Hepatocyte (in vitro differentiated cells): ENCODE measurements around the gene HSPA4. TPM values are rescaled to one million over a fixed set of nuclear protein-coding genes. Genes with fewer than 3 reads are reported as not detected.

ENCODE experiments used
- DNase-seq: peaks from one replicate; pipeline ENCODE4 v3.0.0-alpha.2; 2016; ENCODE audit warnings: low spot score
- H2AFZ ChIP-seq: fragments of 200-600 bp; sonication (generic); 2 replicates; pipeline ENCODE4 v1.6.0; 2016; ENCODE audit warnings: antibody characterized with exemption, mild to moderate bottlenecking
- H3K27ac ChIP-seq: fragments of 200-600 bp; sonication (generic); 2 replicates; pipeline ENCODE4 v1.5.1; 2016; ENCODE audit warnings: mild to moderate bottlenecking
- H3K27me3 ChIP-seq: fragments of 200-600 bp; sonication (generic); 2 replicates; pipeline ENCODE4 v1.6.1; 2016
- H3K36me3 ChIP-seq: fragments of 200-600 bp; sonication (generic); replicated peaks from 2 replicates; pipeline ENCODE4 v1.5.1; 2016; ENCODE audit warnings: low read depth; ENCODE audit not compliant: insufficient read depth
- H3K4me1 ChIP-seq: fragments of 200-600 bp; sonication (generic); 2 replicates; pipeline ENCODE4 v1.5.1; 2016; ENCODE audit warnings: mild to moderate bottlenecking, moderate library complexity; ENCODE audit not compliant: insufficient read depth
- H3K4me2 ChIP-seq: fragments of 200-600 bp; sonication (generic); 2 replicates; pipeline ENCODE4 v1.6.0; 2016
- H3K4me3 ChIP-seq: fragments of 200-600 bp; sonication (generic); 2 replicates; pipeline ENCODE4 v1.5.1; 2016; ENCODE audit warnings: mild to moderate bottlenecking
- H3K79me2 ChIP-seq: fragments of 200-600 bp; sonication (generic); 2 replicates; pipeline ENCODE4 v1.6.0; 2017; ENCODE audit warnings: mild to moderate bottlenecking
- H3K9me2 ChIP-seq: fragments of 200-600 bp; sonication (generic); replicated peaks from 2 replicates; pipeline ENCODE4 v1.6.0; 2017; ENCODE audit warnings: mild to moderate bottlenecking; ENCODE audit not compliant: insufficient read depth
- H3K9me3 ChIP-seq: fragments of 200-600 bp; sonication (generic); 2 replicates; pipeline ENCODE4 v1.5.1; 2016; ENCODE audit warnings: low read depth, mild to moderate bottlenecking
- H4K20me1 ChIP-seq: fragments of 200-600 bp; sonication (generic); 2 replicates; pipeline ENCODE4 v1.6.0; 2016; ENCODE audit warnings: mild to moderate bottlenecking; ENCODE audit not compliant: insufficient read depth, poor library complexity, severe bottlenecking
- EZH2 ChIP-seq: fragments of 200-600 bp; sonication (generic); IDR thresholded peaks from 2 replicates; pipeline ENCODE4 v1.6.1; 2016; ENCODE audit warnings: antibody characterized with exemption, mild to moderate bottlenecking, borderline replicate concordance
- EZH2phosphoT487 ChIP-seq: fragments of 200-600 bp; sonication (generic); IDR thresholded peaks from one replicate; pipeline ENCODE4 v1.6.1; 2018; ENCODE audit warnings: antibody characterized with exemption, mild to moderate bottlenecking, low read depth, moderate library complexity; ENCODE audit not compliant: unreplicated experiment, severe bottlenecking
- WGBS: methylation state at CpG from one replicate; pipeline ENCODE4 v1.1.6; 2016; ENCODE audit warnings: low lambda C conversion rate; ENCODE audit errors: missing lambda C conversion rate; 5-methylcytosine and 5-hydroxymethylcytosine counted together
- polyA plus RNA-seq: library from polyadenylated mRNA; unstranded; fragments of >200 nt; fragmentation: Nextera tagmentation; extraction: Ambion mirVana; gene quantifications from 2 replicates; pipeline ENCODE4 v1.2.1, GENCODE V29; 2016
- total RNA-seq: library from RNA; depleted of rRNA; stranded (reverse); fragments of >200 nt; gene quantifications from 2 replicates; pipeline ENCODE4 v1.2.3, GENCODE V29; 2014
- TF ChIP-seq, protein P1 (sequence below): fragments of 200-600 bp; sonication (generic); IDR thresholded peaks from 2 replicates; pipeline ENCODE4 v1.5.1; 2016; ENCODE audit warnings: antibody characterized with exemption, mild to moderate bottlenecking; ENCODE audit not compliant: poor library complexity

HSPA4 gene
- total and polyA plus RNA-seq, 2 experiments from 2014 or later = 87.1 to 110 TPM

DNA sequence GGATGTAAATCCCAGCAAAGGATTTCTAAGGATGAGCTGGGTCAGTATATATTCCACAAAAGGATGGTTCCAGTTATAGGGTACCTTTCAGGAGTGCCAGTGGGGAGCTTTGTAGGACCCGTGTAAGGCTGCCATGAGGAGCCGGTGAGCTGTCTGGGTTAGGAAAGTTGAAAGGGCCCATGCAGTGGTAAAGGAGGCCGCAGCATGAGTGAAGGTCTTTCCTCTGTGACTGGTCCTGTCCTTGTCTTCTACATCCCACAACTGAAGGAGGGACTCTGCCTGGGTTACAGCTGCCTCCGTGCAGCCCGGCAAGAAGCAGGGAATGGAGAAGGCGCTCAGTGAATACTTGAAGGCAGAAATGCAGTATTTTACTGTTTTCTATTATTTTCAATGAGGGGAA is 58.9 kb downstream of the HSPA4 start:
- Histone ChIP-seq H3K27ac (no peak overlapping the region), H3K4me3 (no peak overlapping the region), H3K4me2 (no peak overlapping the region), H3K9me3 (no peaks in the 10 kb centered on the region), H3K4me1 (no peaks in the 10 kb centered on the region), H4K20me1 (no peaks in the 10 kb centered on the region), H2AFZ (no peak overlapping the region), H3K36me3 (no peaks in the 10 kb centered on the region), H3K27me3 (no peaks in the 10 kb centered on the region), H3K79me2 (no peaks in the 10 kb centered on the region), H3K9me2 (no peaks in the 10 kb centered on the region)
- TF ChIP-seq, protein P1, sequence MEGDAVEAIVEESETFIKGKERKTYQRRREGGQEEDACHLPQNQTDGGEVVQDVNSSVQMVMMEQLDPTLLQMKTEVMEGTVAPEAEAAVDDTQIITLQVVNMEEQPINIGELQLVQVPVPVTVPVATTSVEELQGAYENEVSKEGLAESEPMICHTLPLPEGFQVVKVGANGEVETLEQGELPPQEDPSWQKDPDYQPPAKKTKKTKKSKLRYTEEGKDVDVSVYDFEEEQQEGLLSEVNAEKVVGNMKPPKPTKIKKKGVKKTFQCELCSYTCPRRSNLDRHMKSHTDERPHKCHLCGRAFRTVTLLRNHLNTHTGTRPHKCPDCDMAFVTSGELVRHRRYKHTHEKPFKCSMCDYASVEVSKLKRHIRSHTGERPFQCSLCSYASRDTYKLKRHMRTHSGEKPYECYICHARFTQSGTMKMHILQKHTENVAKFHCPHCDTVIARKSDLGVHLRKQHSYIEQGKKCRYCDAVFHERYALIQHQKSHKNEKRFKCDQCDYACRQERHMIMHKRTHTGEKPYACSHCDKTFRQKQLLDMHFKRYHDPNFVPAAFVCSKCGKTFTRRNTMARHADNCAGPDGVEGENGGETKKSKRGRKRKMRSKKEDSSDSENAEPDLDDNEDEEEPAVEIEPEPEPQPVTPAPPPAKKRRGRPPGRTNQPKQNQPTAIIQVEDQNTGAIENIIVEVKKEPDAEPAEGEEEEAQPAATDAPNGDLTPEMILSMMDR = no peak
- TF ChIP-seq EZH2phosphoT487 (no peak), EZH2 (no peak)
- 82% methylated on average over 6 of the region's 6 CpGs for WGBS
- DNase-seq = no peak

DNA sequence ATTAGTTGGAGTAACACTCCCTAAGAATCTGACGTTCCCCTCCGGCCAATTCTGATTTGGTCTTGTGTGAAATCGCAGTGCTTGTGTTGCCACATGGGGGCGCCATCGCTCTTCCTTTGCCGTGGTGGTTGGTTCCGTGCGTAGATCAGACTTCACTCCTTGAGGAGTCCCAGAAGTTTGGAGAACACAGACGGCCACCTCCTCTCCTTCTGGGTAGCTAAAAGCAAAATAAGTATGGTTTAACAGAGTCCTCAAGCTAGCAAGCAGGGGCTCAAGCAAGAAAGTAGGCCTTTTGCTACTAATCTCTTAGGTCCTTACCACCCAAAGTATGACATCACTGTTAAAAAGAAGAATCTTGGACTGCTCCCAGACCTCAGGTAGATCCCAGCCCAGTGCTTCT is 59.5 kb downstream of the HSPA4 start:
- Histone ChIP-seq H3K4me3 (no peak overlapping the region), H3K36me3 (no peaks in the 10 kb centered on the region), H3K4me2 (no peak overlapping the region), H2AFZ (no peak overlapping the region), H3K4me1 (no peaks in the 10 kb centered on the region), H3K79me2 (no peaks in the 10 kb centered on the region), H4K20me1 (no peaks in the 10 kb centered on the region), H3K9me2 (no peaks in the 10 kb centered on the region), H3K27me3 (no peaks in the 10 kb centered on the region), H3K9me3 (no peaks in the 10 kb centered on the region), H3K27ac (no peak overlapping the region)
- 0% methylated on average over 9 of the region's 9 CpGs for WGBS
- peak; percentile 91 for DNase-seq
- TF ChIP-seq, protein P1 = peak; percentile 89
- TF ChIP-seq EZH2phosphoT487 = no peak

DNA sequence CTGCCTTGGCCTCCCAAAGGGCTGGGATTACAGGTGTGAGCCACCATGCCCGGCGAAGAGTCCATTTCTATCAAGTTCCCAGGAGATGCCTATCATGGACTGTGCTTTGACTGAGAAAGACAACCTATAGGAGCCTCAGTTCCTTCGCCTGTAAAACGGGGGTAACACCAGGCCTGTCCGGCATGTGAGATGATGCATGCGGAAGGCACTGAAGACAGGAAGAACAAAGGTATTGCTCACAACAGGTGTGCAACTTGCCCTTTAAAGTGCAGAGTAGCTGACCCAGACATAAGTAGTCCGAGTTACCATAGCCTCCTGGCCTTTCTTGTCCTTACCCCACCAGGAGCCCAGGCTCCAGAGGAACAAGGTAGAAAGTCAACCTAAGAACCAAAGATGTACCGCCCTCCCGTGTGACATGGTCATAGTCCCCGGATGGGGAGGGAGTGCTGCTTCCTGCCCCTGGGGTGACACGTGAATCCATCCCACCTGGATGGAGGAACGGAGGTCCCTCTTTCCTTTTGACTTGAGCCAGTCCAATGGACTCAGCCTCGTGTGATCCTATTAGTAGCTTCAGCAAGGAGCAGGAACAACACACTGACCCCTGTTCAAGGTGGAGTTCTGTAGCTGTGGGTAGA is 60.3 kb downstream of the HSPA4 start:
- H2AFZ ChIP-seq = no peak overlapping the region
- 96% methylated on average over 13 of the region's 13 CpGs for WGBS
- H3K4me3 ChIP-seq = no peak overlapping the region
- H4K20me1 ChIP-seq = no peaks in the 10 kb centered on the region
- H3K4me2 ChIP-seq = no peak overlapping the region
- no peaks in the 10 kb centered on the region for H3K36me3 ChIP-seq
- no peaks in the 10 kb centered on the region for H3K9me3 ChIP-seq
- peaks cover 3% of the 10 kb centered on the region for H3K4me1 ChIP-seq
- no peaks in the 10 kb centered on the region for H3K79me2 ChIP-seq
- DNase-seq = no peak
- no peaks in the 10 kb centered on the region for H3K27me3 ChIP-seq
- no peaks in the 10 kb centered on the region for H3K9me2 ChIP-seq
- no peak overlapping the region for H3K27ac ChIP-seq
- TF ChIP-seq EZH2 = no peak
- no peak for TF ChIP-seq EZH2phosphoT487
- TF ChIP-seq, protein P1 = no peak
